Measurements from ENCODE around the gene GFY. TPM values are rescaled to one million over a fixed set of nuclear protein-coding genes. Genes with fewer than 3 reads are reported as not detected.
"Not testable (repeated sequence)": the region's sequence is repeated elsewhere in the genome, so short reads cannot be mapped to it uniquely, and the experiment has no call there.

The GFY gene
- total RNA-seq, 1 donor from 2014 or later: not detected

DNA sequence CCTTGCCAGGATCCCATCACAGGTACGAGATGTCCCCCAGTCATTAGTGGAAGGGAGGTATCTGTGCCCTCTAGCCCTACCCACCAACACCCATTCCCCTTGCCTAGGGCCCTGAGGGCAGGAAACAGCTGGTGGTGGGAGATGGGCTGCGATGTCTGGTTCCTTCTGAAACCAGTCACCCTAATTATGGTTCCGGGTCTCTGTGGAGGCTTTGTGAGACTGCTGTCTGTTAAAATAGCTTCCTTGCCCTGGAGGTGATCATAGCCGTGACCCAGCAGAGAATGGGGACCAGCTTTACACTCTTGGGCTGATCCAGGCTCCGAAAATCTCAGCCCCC, 33.3 kb downstream of the GFY start:
- TF ChIP-seq, protein P1, sequence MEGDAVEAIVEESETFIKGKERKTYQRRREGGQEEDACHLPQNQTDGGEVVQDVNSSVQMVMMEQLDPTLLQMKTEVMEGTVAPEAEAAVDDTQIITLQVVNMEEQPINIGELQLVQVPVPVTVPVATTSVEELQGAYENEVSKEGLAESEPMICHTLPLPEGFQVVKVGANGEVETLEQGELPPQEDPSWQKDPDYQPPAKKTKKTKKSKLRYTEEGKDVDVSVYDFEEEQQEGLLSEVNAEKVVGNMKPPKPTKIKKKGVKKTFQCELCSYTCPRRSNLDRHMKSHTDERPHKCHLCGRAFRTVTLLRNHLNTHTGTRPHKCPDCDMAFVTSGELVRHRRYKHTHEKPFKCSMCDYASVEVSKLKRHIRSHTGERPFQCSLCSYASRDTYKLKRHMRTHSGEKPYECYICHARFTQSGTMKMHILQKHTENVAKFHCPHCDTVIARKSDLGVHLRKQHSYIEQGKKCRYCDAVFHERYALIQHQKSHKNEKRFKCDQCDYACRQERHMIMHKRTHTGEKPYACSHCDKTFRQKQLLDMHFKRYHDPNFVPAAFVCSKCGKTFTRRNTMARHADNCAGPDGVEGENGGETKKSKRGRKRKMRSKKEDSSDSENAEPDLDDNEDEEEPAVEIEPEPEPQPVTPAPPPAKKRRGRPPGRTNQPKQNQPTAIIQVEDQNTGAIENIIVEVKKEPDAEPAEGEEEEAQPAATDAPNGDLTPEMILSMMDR (IDR thresholded peaks at IDR 0.05): no peak
- Histone ChIP-seq H3K36me3 (peaks cover 6 to 9% of the 10 kb centered on the region in 2 donors), H3K27me3 (no peaks in the 10 kb centered on the region), H3K27ac (no peak overlapping the region), H3K9me3 (no peaks in the 10 kb centered on the region), H3K4me1 (peaks cover 0 to 3% of the 10 kb centered on the region in 2 donors), H3K4me3 (no peak overlapping the region)
- intact Hi-C loops (cut with DNase I): no loop called here
- no peak for DNase-seq (ENCODE audit: low spot score in 2 of 2)

DNA sequence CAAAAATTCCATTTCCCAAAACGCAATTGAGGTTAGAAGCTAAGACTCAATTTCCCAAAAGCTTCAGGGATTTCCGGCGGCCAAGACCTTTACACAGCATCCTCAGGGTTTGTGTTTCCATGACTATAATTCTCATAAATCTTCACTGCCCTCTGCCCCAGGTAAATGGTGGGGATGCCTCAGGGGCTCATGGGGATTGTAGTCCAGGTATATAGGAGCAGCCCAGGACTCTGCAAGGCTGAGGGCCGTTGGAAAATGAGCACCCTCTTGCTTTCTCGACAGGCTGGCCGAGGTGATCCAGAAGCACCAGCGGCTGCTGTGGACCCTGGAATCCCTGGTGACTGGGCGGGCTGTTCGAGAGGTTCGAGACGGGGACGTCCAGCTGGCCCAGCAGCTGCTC, 34.2 kb downstream of the GFY start:
- peaks cover 7 to 9% of the 10 kb centered on the region in 2 donors for H3K36me3 ChIP-seq
- TF ChIP-seq, protein P1 (IDR thresholded peaks at IDR 0.05): no peak
- H3K27me3 ChIP-seq: no peaks in the 10 kb centered on the region
- H3K4me3 ChIP-seq: no peak overlapping the region
- H3K27ac ChIP-seq: no peak overlapping the region
- H3K4me1 ChIP-seq: no peaks in the 10 kb centered on the region
- intact Hi-C loops (cut with DNase I): no loop called here
- DNase-seq (ENCODE audit: low spot score in 2 of 2): no peak
- no peaks in the 10 kb centered on the region for H3K9me3 ChIP-seq

DNA sequence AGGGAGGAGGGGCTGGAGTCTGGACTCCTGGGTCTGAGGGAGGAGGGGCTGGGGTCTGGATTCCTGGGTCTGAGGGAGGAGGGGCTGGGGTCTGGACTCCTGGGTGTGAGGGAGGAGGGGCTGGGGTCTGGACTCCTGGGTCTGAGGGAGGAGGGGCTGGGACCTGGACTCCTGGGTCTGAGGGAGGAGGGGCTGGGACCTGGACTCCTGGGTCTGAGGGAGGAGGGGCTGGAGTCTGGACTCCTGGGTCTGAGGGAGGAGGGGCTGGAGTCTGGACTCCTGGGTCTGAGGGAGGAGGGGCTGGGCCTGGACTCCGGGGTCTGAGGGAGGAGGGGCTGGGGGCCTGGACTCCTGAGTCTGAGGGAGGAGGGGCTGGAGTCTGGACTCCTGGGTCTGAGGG, 35.9 kb downstream of the GFY start:
- intact Hi-C loops (cut with DNase I); H3K27ac ChIP-seq; H3K27me3 ChIP-seq; H3K4me1 ChIP-seq; DNase-seq (ENCODE audit: low spot score in 2 of 2); H3K4me3 ChIP-seq; H3K9me3 ChIP-seq: not testable (repeated sequence)
- peaks cover 11 to 18% of the 10 kb centered on the region in 2 donors for H3K36me3 ChIP-seq

DNA sequence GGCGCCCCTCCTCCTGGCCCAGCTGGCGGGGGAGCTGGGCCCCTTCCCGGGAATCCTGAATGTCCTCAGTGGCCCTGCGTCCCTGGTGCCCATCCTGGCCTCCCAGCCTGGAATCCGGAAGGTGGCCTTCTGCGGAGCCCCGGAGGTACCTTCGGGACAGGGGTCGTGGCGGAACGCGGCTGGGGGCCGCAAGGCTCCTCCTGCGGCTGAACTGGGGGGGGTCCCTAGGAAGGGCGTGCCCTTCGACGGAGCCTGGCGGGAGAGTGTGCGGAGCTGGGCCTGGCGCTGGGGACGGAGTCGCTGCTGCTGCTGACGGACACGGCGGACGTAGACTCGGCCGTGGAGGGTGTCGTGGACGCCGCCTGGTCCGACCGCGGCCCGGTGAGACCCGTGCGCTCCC, 36.5 kb downstream of the GFY start:
- H3K27me3 ChIP-seq: no peaks in the 10 kb centered on the region
- TF ChIP-seq, protein P1 (IDR thresholded peaks at IDR 0.05): no peak
- H3K9me3 ChIP-seq: no peaks in the 10 kb centered on the region
- H3K27ac ChIP-seq: no peak overlapping the region
- DNase-seq (ENCODE audit: low spot score in 2 of 2): no peak
- no peaks in the 10 kb centered on the region for H3K4me1 ChIP-seq
- intact Hi-C loops (cut with DNase I): no loop called here
- peaks cover 13 to 18% of the 10 kb centered on the region in 2 donors for H3K36me3 ChIP-seq
- H3K4me3 ChIP-seq: no peak overlapping the region

DNA sequence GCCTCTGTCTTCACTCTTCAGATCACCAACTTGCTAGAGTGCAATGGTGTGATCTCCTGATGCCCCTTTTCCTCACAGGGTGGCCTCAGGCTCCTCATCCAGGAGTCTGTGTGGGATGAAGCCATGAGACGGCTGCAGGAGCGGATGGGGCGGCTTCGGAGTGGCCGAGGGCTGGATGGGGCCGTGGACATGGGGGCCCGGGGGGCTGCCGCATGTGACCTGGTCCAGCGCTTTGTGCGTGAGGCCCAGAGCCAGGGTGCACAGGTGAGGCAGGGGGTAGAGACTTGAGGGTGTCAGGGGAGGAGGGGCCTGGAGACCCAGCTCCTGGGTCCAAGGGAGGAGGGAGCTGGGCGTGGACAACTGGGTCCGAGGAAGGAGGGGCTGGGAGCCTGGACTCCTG, 37.3 kb downstream of the GFY start:
- Histone ChIP-seq H3K4me1 (no peaks in the 10 kb centered on the region), H3K9me3 (no peaks in the 10 kb centered on the region), H3K36me3 (peaks cover 13 to 18% of the 10 kb centered on the region in 2 donors), H3K27me3 (no peaks in the 10 kb centered on the region), H3K27ac (no peak overlapping the region), H3K4me3 (no peak overlapping the region)
- TF ChIP-seq, protein P1 (IDR thresholded peaks at IDR 0.05): no peak
- intact Hi-C loops (cut with DNase I): no loop called here
- no peak for DNase-seq (ENCODE audit: low spot score in 2 of 2)

DNA sequence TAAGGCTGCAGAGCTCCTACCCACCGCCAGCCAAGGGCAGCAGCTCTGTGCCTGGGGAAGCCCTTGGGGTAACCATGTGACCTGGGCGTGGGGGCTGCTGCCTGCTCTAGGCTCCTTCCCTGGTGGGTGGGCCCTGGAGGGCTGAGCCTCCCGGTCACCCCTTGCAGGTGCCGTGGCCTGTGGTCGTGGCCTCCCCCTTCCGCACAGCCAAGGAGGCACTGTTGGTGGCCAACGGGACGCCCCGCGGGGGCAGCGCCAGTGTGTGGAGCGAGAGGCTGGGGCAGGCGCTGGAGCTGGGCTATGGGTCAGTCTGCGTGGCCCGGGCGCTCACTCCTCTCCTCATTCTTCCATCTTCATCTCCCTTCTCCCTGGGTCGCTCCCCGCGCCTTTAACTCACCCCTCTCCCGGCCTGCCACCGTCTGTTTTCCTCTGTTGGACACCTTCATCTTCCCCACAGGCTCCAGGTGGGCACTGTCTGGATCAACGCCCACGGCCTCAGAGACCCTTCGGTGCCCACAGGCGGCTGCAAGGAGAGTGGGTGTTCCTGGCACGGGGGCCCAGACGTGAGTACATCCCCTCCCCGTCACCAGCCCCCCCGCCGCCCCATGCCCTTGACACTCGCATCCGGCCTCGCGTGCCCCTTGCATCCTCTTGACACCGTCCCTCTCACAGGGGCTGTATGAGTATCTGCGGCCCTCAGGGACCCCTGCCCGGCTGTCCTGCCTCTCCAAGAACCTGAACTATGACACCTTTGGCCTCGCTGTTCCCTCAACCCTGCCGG, 39.0 kb downstream of the GFY start:
- Histone ChIP-seq H3K27ac (no peak overlapping the region), H3K9me3 (no peaks in the 10 kb centered on the region), H3K27me3 (no peaks in the 10 kb centered on the region), H3K36me3 (peaks cover 13 to 18% of the 10 kb centered on the region in 2 donors), H3K4me1 (no peaks in the 10 kb centered on the region), H3K4me3 (no peak overlapping the region)
- DNase-seq (ENCODE audit: low spot score in 2 of 2): no peak
- TF ChIP-seq, protein P1 (IDR thresholded peaks at IDR 0.05): no peak
- intact Hi-C loops (cut with DNase I): no loop called here
